SU-DHL-6 (cell line): ENCODE data around the gene DYNLT3.

Experiments
- H2AFZ ChIP-seq: fragments of 200-600 bp; sonication (generic); 2 replicates; pipeline ENCODE4 v1.6.1; 2014; ENCODE audit warnings: low read depth, mild to moderate bottlenecking, moderate library complexity, mixed read lengths, antibody characterized with exemption, low read length; ENCODE audit not compliant: severe bottlenecking
- H3F3A ChIP-seq: fragments of 200-600 bp; shearing (Covaris generic); 2 replicates; pipeline ENCODE4 v1.6.0; 2016; ENCODE audit warnings: antibody characterized with exemption, mild to moderate bottlenecking; ENCODE audit not compliant: insufficient read depth
- H3K27ac ChIP-seq: fragments of 200-600 bp; sonication (generic); 2 replicates; pipeline ENCODE4 v1.5.1; 2016; ENCODE audit warnings: low read depth, mild to moderate bottlenecking, low read length, moderate library complexity, mixed read lengths
- H3K27me3 ChIP-seq: fragments of 200-600 bp; sonication (generic), shearing (Covaris generic); 2 replicates; pipeline ENCODE4 v1.6.0; 2014; ENCODE audit warnings: mild to moderate bottlenecking, low read length
- H3K36me3 ChIP-seq: fragments of 200-600 bp; sonication (generic); 2 replicates; pipeline ENCODE4 v1.6.1; 2014; ENCODE audit warnings: mild to moderate bottlenecking, low read length, mixed read lengths
- H3K4me2 ChIP-seq: fragments of 300-600, 200-600 bp; shearing (Covaris generic), sonication (generic); 2 replicates; pipeline ENCODE4 v1.6.0; 2014; ENCODE audit warnings: low read length, low read depth, mild to moderate bottlenecking; ENCODE audit not compliant: poor library complexity, severe bottlenecking
- H3K4me3 ChIP-seq: fragments of 200-600 bp; sonication (generic); 2 replicates; pipeline ENCODE4 v1.5.1; 2014; ENCODE audit warnings: antibody characterized with exemption, low read length, mild to moderate bottlenecking, mixed read lengths; ENCODE audit not compliant: insufficient read depth, poor library complexity, severe bottlenecking
- H3K79me2 ChIP-seq: fragments of 200-600 bp; sonication (generic); 2 replicates; pipeline ENCODE4 v1.6.1; 2014; ENCODE audit warnings: mild to moderate bottlenecking, low read length, moderate library complexity; ENCODE audit not compliant: insufficient read depth
- H3K9ac ChIP-seq: fragments of 200-600 bp; sonication (generic); 2 replicates; pipeline ENCODE4 v1.7.0; 2014; ENCODE audit warnings: mild to moderate bottlenecking, low read length
- H3K9me2 ChIP-seq: fragments of 200-600 bp; sonication (generic); replicated peaks from 2 replicates; pipeline ENCODE4 v1.6.1; 2014; ENCODE audit warnings: low read length; ENCODE audit not compliant: insufficient read depth
- H3K9me3 ChIP-seq: fragments of 200-600 bp; sonication (generic); 2 replicates; pipeline ENCODE4 v1.6.1; 2014; ENCODE audit warnings: low read length, mixed read lengths; ENCODE audit not compliant: insufficient read depth
- H4K20me1 ChIP-seq: fragments of 200-600 bp; sonication (generic); 2 replicates; pipeline ENCODE4 v1.6.1; 2014; ENCODE audit warnings: low read depth, mild to moderate bottlenecking, antibody characterized with exemption, low read length, moderate library complexity, mixed read lengths
- CTCF ChIP-seq: fragments of 200-600 bp; sonication (generic); IDR thresholded peaks from one replicate; pipeline ENCODE4 v1.5.1; 2017; ENCODE audit warnings: antibody characterized with exemption, mild to moderate bottlenecking, low read length, moderate library complexity; ENCODE audit not compliant: insufficient read depth, poor library complexity, severe bottlenecking
- EZH2phosphoT487 ChIP-seq: fragments of 200-600 bp; sonication (generic), shearing (Covaris generic); conservative IDR thresholded peaks from 2 replicates; pipeline ENCODE4 v1.6.1; 2018; ENCODE audit warnings: mild to moderate bottlenecking, antibody characterized with exemption, low read length, moderate library complexity, mixed read lengths

The DYNLT3 gene

DNA sequence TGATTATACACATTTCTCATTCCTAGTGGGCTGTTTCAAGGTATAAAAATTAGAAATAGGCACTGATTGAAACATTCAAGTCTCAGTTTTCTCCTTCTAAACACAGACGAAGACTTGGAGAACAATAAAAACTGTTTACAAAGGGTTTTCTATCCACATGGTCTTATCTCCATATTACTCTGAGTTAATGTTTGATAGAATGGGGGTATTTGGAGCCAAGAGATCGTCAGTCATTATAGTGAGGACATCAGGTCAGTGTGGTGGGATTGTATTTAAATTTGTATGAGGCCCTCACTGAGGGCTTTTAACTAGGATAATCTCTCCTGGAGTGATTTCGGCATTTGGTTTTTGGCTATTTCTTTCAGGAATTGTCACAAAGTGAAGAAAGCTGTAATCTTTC is 16.4 kb upstream of the DYNLT3 start:
- Histone ChIP-seq H3K9me2 (no peaks in the 10 kb centered on the region), H4K20me1 (no peaks in the 10 kb centered on the region), H3K4me3 (no peak overlapping the region), H3K27me3 (no peaks in the 10 kb centered on the region), H3K79me2 (no peaks in the 10 kb centered on the region), H3F3A (no peaks in the 10 kb centered on the region), H3K27ac (no peak overlapping the region), H3K9me3 (no peaks in the 10 kb centered on the region), H3K4me2 (no peak overlapping the region), H3K9ac (no peak overlapping the region), H3K36me3 (no peaks in the 10 kb centered on the region), H2AFZ (no peak overlapping the region)
- no peak for TF ChIP-seq EZH2phosphoT487
- no peak for TF ChIP-seq CTCF

- Histone ChIP-seq H3K4me2 (no peak overlapping the region), H3K79me2 (no peaks in the 10 kb centered on the region), H3F3A (no peaks in the 10 kb centered on the region), H3K36me3 (no peaks in the 10 kb centered on the region), H3K4me3 (no peak overlapping the region), H3K9ac (no peak overlapping the region), H3K27me3 (no peaks in the 10 kb centered on the region), H3K27ac (no peak overlapping the region), H2AFZ (no peak overlapping the region), H3K9me3 (no peaks in the 10 kb centered on the region), H4K20me1 (no peaks in the 10 kb centered on the region), H3K9me2 (no peaks in the 10 kb centered on the region)
- TF ChIP-seq EZH2phosphoT487: no peak
- TF ChIP-seq CTCF: no peak
Measured at GRCh38 chrX:37862851-37863250, 15.5 kb upstream of the DYNLT3 start.

DNA sequence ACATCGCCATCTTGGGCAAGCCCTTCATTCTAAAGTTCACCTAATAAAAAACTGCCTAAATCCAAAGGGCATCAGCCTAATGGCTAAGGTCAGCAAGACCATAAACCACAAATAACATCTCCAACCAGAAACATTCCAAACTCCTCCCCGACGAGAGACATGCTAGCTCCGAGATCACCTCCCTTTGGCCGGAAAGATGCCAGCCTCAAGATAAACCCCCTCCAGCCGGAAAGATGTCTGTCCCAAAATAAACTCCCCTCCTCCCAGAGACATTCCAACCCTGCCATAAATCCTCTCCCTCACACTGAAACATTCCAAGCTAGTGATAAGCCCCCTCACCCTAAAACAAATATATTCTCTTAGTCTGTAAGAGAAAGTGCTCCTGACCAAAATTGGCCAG is 13.3 kb upstream of the DYNLT3 start:
- no peaks in the 10 kb centered on the region for H3F3A ChIP-seq
- no peaks in the 10 kb centered on the region for H3K9me3 ChIP-seq
- H3K27ac ChIP-seq: no peak overlapping the region
- H3K27me3 ChIP-seq: no peaks in the 10 kb centered on the region
- no peak overlapping the region for H2AFZ ChIP-seq
- H4K20me1 ChIP-seq: no peaks in the 10 kb centered on the region
- H3K9me2 ChIP-seq: no peaks in the 10 kb centered on the region
- no peaks in the 10 kb centered on the region for H3K36me3 ChIP-seq
- H3K4me2 ChIP-seq: no peak overlapping the region
- no peak overlapping the region for H3K9ac ChIP-seq
- H3K79me2 ChIP-seq: no peaks in the 10 kb centered on the region
- TF ChIP-seq CTCF (no peak), EZH2phosphoT487 (no peak)
- no peak overlapping the region for H3K4me3 ChIP-seq

GRCh38 chrX:37854748-37855147 is 7.4 kb upstream of the DYNLT3 start:
- no peaks in the 10 kb centered on the region for H3K9me3 ChIP-seq

More at GRCh38 chrX:37854748-37855147, 7.4 kb upstream of the DYNLT3 start:
- no peak overlapping the region for H3K27ac ChIP-seq
- no peaks in the 10 kb centered on the region for H3F3A ChIP-seq
- H3K9ac ChIP-seq: no peak overlapping the region
- H3K9me2 ChIP-seq: no peaks in the 10 kb centered on the region
- H2AFZ ChIP-seq: no peak overlapping the region
- H3K4me3 ChIP-seq: no peak overlapping the region
- TF ChIP-seq EZH2phosphoT487: no peak
- TF ChIP-seq CTCF: no peak
- no peaks in the 10 kb centered on the region for H3K27me3 ChIP-seq
- no peaks in the 10 kb centered on the region for H4K20me1 ChIP-seq
- H3K79me2 ChIP-seq: no peaks in the 10 kb centered on the region
- H3K4me2 ChIP-seq: no peak overlapping the region
- H3K36me3 ChIP-seq: no peaks in the 10 kb centered on the region
